Measurements from ENCODE around the gene ARHGAP19.
A peak's percentile ranks its signal among the peaks of the same experiment; 100 is the strongest.

ARHGAP19 gene

GRCh38 chr10:97200616-97201015 is 91.8 kb downstream of the ARHGAP19 start:
- H3K9me2 ChIP-seq (replicated peaks; ENCODE audit: insufficient read depth, low read length) = no peaks in the 10 kb centered on the region
- no peak overlapping the region for H3K4me3 ChIP-seq (ENCODE audit: insufficient read depth, low read length, poor library complexity, severe bottlenecking)
- no peaks in the 10 kb centered on the region for H3K36me3 ChIP-seq (ENCODE audit: low read length)
- peak overlapping the region; percentile 17 for H2AFZ ChIP-seq (ENCODE audit: low read depth, low read length, severe bottlenecking)
- TF ChIP-seq EZH2phosphoT487 (conservative IDR thresholded peaks at IDR 0.05; ENCODE audit: low read length) (no peak), CTCF (IDR thresholded peaks at IDR 0.05; ENCODE audit: insufficient read depth, low read length, poor library complexity, severe bottlenecking) (no peak)
- H4K20me1 ChIP-seq (ENCODE audit: low read depth, low read length) = no peaks in the 10 kb centered on the region
- peak overlapping the region; percentile 32 for H3K9ac ChIP-seq (ENCODE audit: low read length)
- H3K4me2 ChIP-seq (ENCODE audit: low read depth, low read length, poor library complexity, severe bottlenecking) = peak overlapping the region; percentile 60
- H3F3A ChIP-seq (ENCODE audit: insufficient read depth) = peaks cover 40% of the 10 kb centered on the region
- H3K27me3 ChIP-seq (ENCODE audit: low read length) = no peaks in the 10 kb centered on the region
- no peaks in the 10 kb centered on the region for H3K79me2 ChIP-seq (ENCODE audit: insufficient read depth, low read length)
- H3K9me3 ChIP-seq (ENCODE audit: insufficient read depth, low read length) = no peaks in the 10 kb centered on the region
- H3K27ac ChIP-seq (ENCODE audit: low read depth, low read length) = peak overlapping the region; percentile 71

GRCh38 chr10:97199152-97199551 is 93.3 kb downstream of the ARHGAP19 start:
- Histone ChIP-seq H3K27me3 (ENCODE audit: low read length) (no peaks in the 10 kb centered on the region), H3K9me3 (ENCODE audit: insufficient read depth, low read length) (no peaks in the 10 kb centered on the region), H3K4me3 (ENCODE audit: insufficient read depth, low read length, poor library complexity, severe bottlenecking) (no peak overlapping the region), H2AFZ (ENCODE audit: low read depth, low read length, severe bottlenecking) (peak overlapping the region; percentile 43), H3K79me2 (ENCODE audit: insufficient read depth, low read length) (no peaks in the 10 kb centered on the region), H3K27ac (ENCODE audit: low read depth, low read length) (peak overlapping the region; percentile 38), H3K9me2 (replicated peaks; ENCODE audit: insufficient read depth, low read length) (no peaks in the 10 kb centered on the region), H4K20me1 (ENCODE audit: low read depth, low read length) (no peaks in the 10 kb centered on the region), H3K4me2 (ENCODE audit: low read depth, low read length, poor library complexity, severe bottlenecking) (peak overlapping the region; percentile 18), H3K36me3 (ENCODE audit: low read length) (no peaks in the 10 kb centered on the region), H3K9ac (ENCODE audit: low read length) (0 out of 2 replicates have a peak overlapping the region, but pooled peaks have one; percentile 4), H3F3A (ENCODE audit: insufficient read depth) (peaks cover 40% of the 10 kb centered on the region)
- TF ChIP-seq CTCF (IDR thresholded peaks at IDR 0.05; ENCODE audit: insufficient read depth, low read length, poor library complexity, severe bottlenecking) (no peak), EZH2phosphoT487 (conservative IDR thresholded peaks at IDR 0.05; ENCODE audit: low read length) (no peak)

GRCh38 chr10:97197030-97197500 is 95.4 kb downstream of the ARHGAP19 start:
- peaks cover 40% of the 10 kb centered on the region for H3F3A ChIP-seq (ENCODE audit: insufficient read depth)
- no peaks in the 10 kb centered on the region for H3K9me3 ChIP-seq (ENCODE audit: insufficient read depth, low read length)
- H3K36me3 ChIP-seq (ENCODE audit: low read length) = no peaks in the 10 kb centered on the region
- H3K9ac ChIP-seq (ENCODE audit: low read length) = peak overlapping the region; percentile 51; the same call in 1 of the 2 replicates
- H3K4me3 ChIP-seq (ENCODE audit: insufficient read depth, low read length, poor library complexity, severe bottlenecking) = no peak overlapping the region
- peak overlapping the region; percentile 71 for H3K4me2 ChIP-seq (ENCODE audit: low read depth, low read length, poor library complexity, severe bottlenecking)
- no peaks in the 10 kb centered on the region for H3K27me3 ChIP-seq (ENCODE audit: low read length)
- no peak for TF ChIP-seq EZH2phosphoT487 (conservative IDR thresholded peaks at IDR 0.05; ENCODE audit: low read length)
- TF ChIP-seq CTCF (IDR thresholded peaks at IDR 0.05; ENCODE audit: insufficient read depth, low read length, poor library complexity, severe bottlenecking) = no peak
- no peaks in the 10 kb centered on the region for H3K79me2 ChIP-seq (ENCODE audit: insufficient read depth, low read length)
- H4K20me1 ChIP-seq (ENCODE audit: low read depth, low read length) = no peaks in the 10 kb centered on the region
- no peak overlapping the region for H3K27ac ChIP-seq (ENCODE audit: low read depth, low read length)
- H3K9me2 ChIP-seq (replicated peaks; ENCODE audit: insufficient read depth, low read length) = no peaks in the 10 kb centered on the region
- no peak overlapping the region for H2AFZ ChIP-seq (ENCODE audit: low read depth, low read length, severe bottlenecking)
